IPS-18a (cell line): ENCODE results near the gene ATP5ME.

Experiments used
- H3K27ac ChIP-seq: one replicate; pipeline ENCODE4 v1.5.1; 2013; ENCODE audit warnings: low read length
- H3K27me3 ChIP-seq: one replicate; pipeline ENCODE4 v1.6.1; 2013; ENCODE audit warnings: mild to moderate bottlenecking, low read length; ENCODE audit not compliant: control insufficient read depth, insufficient read depth
- H3K36me3 ChIP-seq: one replicate; pipeline ENCODE4 v1.6.1; 2013; ENCODE audit warnings: low read depth, low read length; ENCODE audit not compliant: control insufficient read depth
- H3K4me1 ChIP-seq: one replicate; pipeline ENCODE4 v1.6.1; 2013; ENCODE audit warnings: low read depth, low read length; ENCODE audit not compliant: control insufficient read depth
- H3K4me3 ChIP-seq: one replicate; pipeline ENCODE4 v1.5.1; 2013; ENCODE audit warnings: low read length
- H3K9ac ChIP-seq: one replicate; pipeline ENCODE4 v1.6.1; 2013; ENCODE audit warnings: mild to moderate bottlenecking, low read length, moderate library complexity
- H3K9me3 ChIP-seq: one replicate; pipeline ENCODE4 v1.6.1; 2013; ENCODE audit warnings: low read depth, low read length; ENCODE audit not compliant: control insufficient read depth

Gene ATP5ME

GRCh38 chr4:661881-662761, 12.0 kb downstream of the ATP5ME start:
- Histone ChIP-seq H3K27ac (no peak overlapping the region), H3K36me3 (no peaks in the 10 kb centered on the region), H3K4me3 (no peak overlapping the region), H3K9ac (no peak overlapping the region), H3K27me3 (no peaks in the 10 kb centered on the region), H3K9me3 (no peaks in the 10 kb centered on the region), H3K4me1 (no peaks in the 10 kb centered on the region)

GRCh38 chr4:661231-661630, 12.8 kb downstream of the ATP5ME start:
- Histone ChIP-seq H3K4me1 (no peaks in the 10 kb centered on the region), H3K9me3 (no peaks in the 10 kb centered on the region), H3K36me3 (no peaks in the 10 kb centered on the region), H3K9ac (no peak overlapping the region), H3K27me3 (no peaks in the 10 kb centered on the region), H3K27ac (no peak overlapping the region), H3K4me3 (no peak overlapping the region)

DNA sequence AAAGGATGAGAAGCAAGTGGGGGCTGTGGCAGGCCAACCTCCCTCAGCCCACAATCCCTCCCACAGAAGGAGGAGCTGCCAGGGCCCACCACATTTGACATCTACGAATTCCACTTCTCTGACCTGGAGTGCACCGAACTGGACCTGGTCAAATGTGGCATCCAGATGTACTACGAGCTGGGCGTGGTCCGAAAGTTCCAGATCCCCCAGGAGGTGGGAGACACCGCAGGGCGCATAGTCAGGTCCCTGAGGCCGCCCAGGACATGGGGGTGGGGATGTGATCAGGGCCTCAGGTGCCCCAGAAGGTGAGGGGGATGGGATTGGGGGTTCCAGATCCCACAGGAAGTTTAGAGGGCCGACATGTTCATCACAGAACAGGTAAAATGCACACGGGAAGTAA, 13.7 kb downstream of the ATP5ME start:
- H3K27ac ChIP-seq, result no peak overlapping the region
- H3K36me3 ChIP-seq, result no peaks in the 10 kb centered on the region
- no peak overlapping the region for H3K9ac ChIP-seq
- no peaks in the 10 kb centered on the region for H3K27me3 ChIP-seq
- H3K9me3 ChIP-seq, result no peaks in the 10 kb centered on the region
- H3K4me1 ChIP-seq, result no peaks in the 10 kb centered on the region
- H3K4me3 ChIP-seq, result no peak overlapping the region

DNA sequence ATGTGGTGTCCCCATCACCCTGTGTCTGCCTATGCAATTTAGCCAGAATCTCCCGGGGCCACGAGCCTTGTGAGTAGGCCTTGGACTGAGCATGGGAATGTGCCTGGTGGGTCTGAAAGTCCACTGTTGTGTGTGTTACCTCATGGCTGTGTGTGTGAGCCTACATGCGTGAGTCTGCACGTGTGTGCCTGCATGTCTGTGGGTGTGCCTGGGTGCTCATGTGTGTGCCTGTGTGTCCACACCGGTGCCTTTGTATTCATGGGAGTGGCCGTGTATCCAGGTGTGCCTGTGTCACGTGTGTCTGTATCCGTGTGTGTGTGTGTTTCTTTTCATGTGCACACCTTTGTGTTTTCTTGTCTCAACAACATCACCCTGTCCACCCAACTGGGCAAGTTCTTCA, 14.2 kb downstream of the ATP5ME start:
- Histone ChIP-seq H3K27me3 (no peaks in the 10 kb centered on the region), H3K9me3 (no peaks in the 10 kb centered on the region), H3K36me3 (no peaks in the 10 kb centered on the region), H3K27ac (no peak overlapping the region), H3K9ac (no peak overlapping the region), H3K4me1 (no peaks in the 10 kb centered on the region), H3K4me3 (no peak overlapping the region)

DNA sequence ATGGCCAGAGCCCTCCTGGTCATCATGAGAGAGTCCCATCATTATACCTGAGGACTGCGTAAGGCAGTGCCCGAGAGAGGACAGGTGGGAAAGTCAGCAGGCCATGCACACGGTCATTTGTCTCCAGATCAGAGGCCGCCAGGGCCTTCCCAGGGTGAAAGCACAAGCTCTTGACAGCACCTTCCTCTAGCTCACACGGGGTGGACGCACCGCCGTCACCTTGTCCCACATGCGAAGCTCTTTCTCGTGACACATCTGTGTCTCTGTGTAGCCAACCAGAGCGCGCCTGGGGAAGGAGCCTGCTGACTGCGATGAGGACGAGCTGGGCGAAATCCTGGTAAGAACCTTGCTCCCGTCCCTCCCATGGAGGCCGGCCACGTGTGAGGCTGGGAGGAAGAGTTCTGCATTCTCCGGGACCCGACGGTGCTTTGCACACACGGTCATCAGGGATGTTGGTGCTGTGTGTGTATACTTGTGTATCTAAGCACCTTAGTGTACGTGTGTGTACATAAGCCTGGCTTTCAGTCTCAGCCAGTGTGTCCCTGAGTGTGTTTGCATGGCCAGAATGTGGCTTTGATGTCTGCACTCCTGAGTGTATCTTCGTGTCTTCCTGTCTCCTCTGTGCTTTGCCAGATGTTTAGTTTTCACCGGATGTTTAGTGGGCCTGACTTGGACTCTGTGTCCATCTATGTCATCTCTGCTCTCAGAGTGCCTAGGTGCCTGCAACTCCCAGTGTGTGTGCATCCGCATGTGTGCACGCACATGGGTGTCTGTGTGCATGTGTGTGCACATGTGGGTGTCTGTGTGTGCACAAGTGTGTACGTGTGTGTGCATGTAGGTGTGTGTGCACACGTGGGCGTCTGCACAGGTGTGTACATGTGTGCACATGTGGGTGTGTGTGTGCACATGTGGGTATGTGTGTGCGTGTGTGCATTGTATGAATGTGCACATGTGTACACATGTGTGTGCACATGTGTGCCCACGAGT, 15.1 kb downstream of the ATP5ME start:
- Histone ChIP-seq H3K27me3 (no peaks in the 10 kb centered on the region), H3K4me1 (no peaks in the 10 kb centered on the region), H3K9ac (no peak overlapping the region), H3K9me3 (no peaks in the 10 kb centered on the region), H3K4me3 (no peak overlapping the region), H3K36me3 (no peaks in the 10 kb centered on the region), H3K27ac (no peak overlapping the region)

- H3K9ac ChIP-seq, result no peak overlapping the region
- H3K27ac ChIP-seq, result no peak overlapping the region
These were observed 16.0 kb downstream of the ATP5ME start for GRCh38 chr4:657834-658667.

GRCh38 chr4:657338-657833, 16.7 kb downstream of the ATP5ME start:
- Histone ChIP-seq H3K36me3 (no peaks in the 10 kb centered on the region), H3K9me3 (no peaks in the 10 kb centered on the region), H3K4me3 (no peak overlapping the region), H3K9ac (no peak overlapping the region), H3K4me1 (no peaks in the 10 kb centered on the region), H3K27ac (no peak overlapping the region), H3K27me3 (no peaks in the 10 kb centered on the region)

More at GRCh38 chr4:657834-658667, 16.0 kb downstream of the ATP5ME start:
- Histone ChIP-seq H3K4me1 (no peaks in the 10 kb centered on the region), H3K27me3 (no peaks in the 10 kb centered on the region), H3K9me3 (no peaks in the 10 kb centered on the region), H3K4me3 (no peak overlapping the region), H3K36me3 (no peaks in the 10 kb centered on the region)

GRCh38 chr4:656436-657337, 17.4 kb downstream of the ATP5ME start:
- Histone ChIP-seq H3K36me3 (no peaks in the 10 kb centered on the region), H3K27me3 (no peaks in the 10 kb centered on the region), H3K27ac (no peak overlapping the region), H3K4me3 (no peak overlapping the region), H3K9me3 (no peaks in the 10 kb centered on the region), H3K4me1 (no peaks in the 10 kb centered on the region), H3K9ac (no peak overlapping the region)

DNA sequence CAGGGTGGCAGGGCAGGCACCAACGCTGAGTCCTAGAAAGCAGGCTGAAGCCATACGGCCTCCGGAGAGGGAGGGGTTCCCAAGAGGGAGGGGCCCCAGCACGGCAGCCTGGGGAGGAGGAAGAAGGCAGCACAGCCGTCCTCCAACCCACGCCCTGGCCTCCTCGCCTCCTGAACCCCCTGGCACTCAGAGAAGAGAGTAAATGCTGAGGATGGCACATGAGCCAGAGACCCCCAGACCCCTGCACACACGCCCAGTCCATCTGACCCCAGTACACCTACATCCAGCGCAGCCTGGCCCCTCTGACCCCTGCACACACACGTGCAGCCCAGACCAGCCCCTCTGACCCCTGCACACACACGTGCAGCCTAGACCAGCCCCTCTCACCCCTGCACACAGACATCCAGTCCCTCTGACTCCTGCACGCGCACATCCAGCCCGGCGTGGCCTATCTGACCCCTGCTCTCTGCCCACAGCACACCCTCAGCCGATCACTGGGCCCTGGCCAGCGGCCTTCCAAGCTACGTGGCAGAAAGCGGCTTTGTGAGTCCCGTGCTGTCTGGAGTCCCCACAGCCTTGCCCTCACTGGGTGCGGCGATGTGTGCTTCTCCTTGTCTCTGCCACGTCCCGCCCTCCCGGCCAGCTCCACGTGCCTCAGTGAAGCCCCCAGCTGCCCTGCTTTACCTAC, 18.5 kb downstream of the ATP5ME start:
- Histone ChIP-seq H3K27me3 (no peaks in the 10 kb centered on the region), H3K36me3 (no peaks in the 10 kb centered on the region), H3K4me3 (no peak overlapping the region), H3K4me1 (no peaks in the 10 kb centered on the region), H3K27ac (no peak overlapping the region), H3K9me3 (no peaks in the 10 kb centered on the region), H3K9ac (no peak overlapping the region)

- Histone ChIP-seq H3K36me3 (no peaks in the 10 kb centered on the region), H3K27ac (no peak overlapping the region), H3K9me3 (no peaks in the 10 kb centered on the region), H3K27me3 (no peaks in the 10 kb centered on the region), H3K4me3 (no peak overlapping the region), H3K4me1 (no peaks in the 10 kb centered on the region), H3K9ac (no peak overlapping the region)
These were observed 19.1 kb downstream of the ATP5ME start for GRCh38 chr4:654871-655463.
